ENCODE measurements around the gene TCAF1.
A peak's percentile ranks its signal among the peaks of the same experiment; 100 is the strongest.
"Not testable (repeated sequence)": the region's sequence is repeated elsewhere in the genome, so short reads cannot be mapped to it uniquely, and the experiment has no call there.

The TCAF1 gene

DNA sequence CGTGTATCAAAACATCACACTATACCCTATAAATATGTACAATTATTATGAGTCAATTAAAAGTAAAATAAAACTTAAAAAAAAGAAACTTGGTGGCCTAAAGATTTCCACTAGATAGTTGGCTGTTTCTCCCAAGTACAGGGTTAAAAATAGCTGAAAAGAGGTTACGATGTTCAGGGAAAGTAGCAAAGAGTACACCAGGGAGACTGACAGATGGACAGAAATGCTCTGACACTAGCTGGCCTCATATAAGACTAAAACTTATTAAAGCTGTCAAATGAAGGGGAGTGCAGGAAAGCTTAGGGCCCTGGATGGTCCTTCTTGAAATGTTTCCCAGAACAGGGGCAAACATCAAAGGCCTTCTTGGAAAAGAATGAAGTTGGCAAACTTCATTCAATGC is 51.3 kb downstream of the TCAF1 start:
- H3K4me3 ChIP-seq: no peak overlapping the region
- no peaks in the 10 kb centered on the region; the same call in 1 of the 2 replicates for H3K9me3 ChIP-seq (ENCODE audit: low read depth, low read length)
- no peak for DNase-seq (ENCODE audit: low read depth, low spot score)
- no peak overlapping the region for H3K27ac ChIP-seq
- no peaks in the 10 kb centered on the region for H3K36me3 ChIP-seq (ENCODE audit: insufficient read depth, low read length)
- TF ChIP-seq FOXP2 (optimal IDR thresholded peaks at IDR 0.05; ENCODE audit: control extremely low read depth, extremely low read length, insufficient read depth): no peak
- no peak for TF ChIP-seq POLR2AphosphoS5 (IDR thresholded peaks at IDR 0.05; ENCODE audit: borderline replicate concordance, low read depth, low read length)
- no peak for TF ChIP-seq EZH2 (IDR thresholded peaks at IDR 0.05)
- H3K9ac ChIP-seq (ENCODE audit: insufficient read length): no peak overlapping the region

- no peak overlapping the region for H3K27ac ChIP-seq
- H3K9me3 ChIP-seq (ENCODE audit: low read depth, low read length): no peaks in the 10 kb centered on the region; the same call in 1 of the 2 replicates
- no peak for DNase-seq (ENCODE audit: low read depth, low spot score)
- TF ChIP-seq FOXP2 (optimal IDR thresholded peaks at IDR 0.05; ENCODE audit: control extremely low read depth, extremely low read length, insufficient read depth) (no peak), POLR2AphosphoS5 (IDR thresholded peaks at IDR 0.05; ENCODE audit: borderline replicate concordance, low read depth, low read length) (no peak), EZH2 (IDR thresholded peaks at IDR 0.05) (no peak)
- no peaks in the 10 kb centered on the region for H3K36me3 ChIP-seq (ENCODE audit: insufficient read depth, low read length)
- no peak overlapping the region for H3K4me3 ChIP-seq
- H3K9ac ChIP-seq (ENCODE audit: insufficient read length): no peak overlapping the region
Observed at GRCh38 chr7:143849785-143850479, 52.0 kb downstream of the TCAF1 start.

DNA sequence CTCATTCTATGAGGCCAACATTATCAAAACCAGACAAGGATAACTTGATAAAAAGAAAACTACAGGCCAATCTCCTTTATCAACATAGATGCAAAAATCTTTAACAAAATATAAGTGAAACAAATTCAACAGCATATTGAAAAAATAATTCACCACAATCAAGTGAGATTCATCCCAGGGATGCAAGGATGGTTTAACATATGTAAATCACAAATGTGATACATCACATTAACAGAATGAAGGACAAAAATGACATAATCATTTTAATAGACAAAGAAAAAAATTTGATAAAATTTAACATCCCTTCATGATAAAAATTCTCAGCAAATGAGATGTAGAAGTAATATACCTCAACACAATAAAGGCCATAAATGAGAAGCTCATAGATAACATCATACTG is 53.8 kb downstream of the TCAF1 start:
- Histone ChIP-seq H3K27ac (no peak overlapping the region), H3K9me3 (ENCODE audit: low read depth, low read length) (no peaks in the 10 kb centered on the region; the same call in 1 of the 2 replicates), H3K36me3 (ENCODE audit: insufficient read depth, low read length) (no peaks in the 10 kb centered on the region), H3K9ac (ENCODE audit: insufficient read length) (no peak overlapping the region), H3K4me3 (no peak overlapping the region)
- TF ChIP-seq FOXP2 (optimal IDR thresholded peaks at IDR 0.05; ENCODE audit: control extremely low read depth, extremely low read length, insufficient read depth) (no peak), EZH2 (IDR thresholded peaks at IDR 0.05) (no peak), POLR2AphosphoS5 (IDR thresholded peaks at IDR 0.05; ENCODE audit: borderline replicate concordance, low read depth, low read length) (no peak)
- no peak for DNase-seq (ENCODE audit: low read depth, low spot score)

GRCh38 chr7:143846692-143847091 is 55.3 kb downstream of the TCAF1 start:
- Histone ChIP-seq H3K4me3 (no peak overlapping the region), H3K36me3 (ENCODE audit: insufficient read depth, low read length) (no peaks in the 10 kb centered on the region), H3K9me3 (ENCODE audit: low read depth, low read length) (no peaks in the 10 kb centered on the region; the same call in 1 of the 2 replicates), H3K9ac (ENCODE audit: insufficient read length) (no peak overlapping the region), H3K27ac (no peak overlapping the region)
- no peak for DNase-seq (ENCODE audit: low read depth, low spot score)
- TF ChIP-seq EZH2 (IDR thresholded peaks at IDR 0.05) (no peak), POLR2AphosphoS5 (IDR thresholded peaks at IDR 0.05; ENCODE audit: borderline replicate concordance, low read depth, low read length) (no peak), FOXP2 (optimal IDR thresholded peaks at IDR 0.05; ENCODE audit: control extremely low read depth, extremely low read length, insufficient read depth) (no peak)

- H3K27ac ChIP-seq; DNase-seq (ENCODE audit: low read depth, low spot score); H3K9ac ChIP-seq (ENCODE audit: insufficient read length); H3K9me3 ChIP-seq (ENCODE audit: low read depth, low read length); H3K36me3 ChIP-seq (ENCODE audit: insufficient read depth, low read length); H3K4me3 ChIP-seq: not testable (repeated sequence)
Observed at GRCh38 chr7:143841696-143842095, 60.3 kb downstream of the TCAF1 start.

- not testable (repeated sequence) for H3K4me3 ChIP-seq; H3K36me3 ChIP-seq (ENCODE audit: insufficient read depth, low read length); H3K9ac ChIP-seq (ENCODE audit: insufficient read length); H3K27ac ChIP-seq; DNase-seq (ENCODE audit: low read depth, low spot score); H3K9me3 ChIP-seq (ENCODE audit: low read depth, low read length)
Observed at GRCh38 chr7:143840062-143840461, 61.9 kb downstream of the TCAF1 start.

- not testable (repeated sequence) for H3K9me3 ChIP-seq (ENCODE audit: low read depth, low read length); H3K27ac ChIP-seq
Observed at GRCh38 chr7:143837223-143837622, 64.8 kb downstream of the TCAF1 start.

GRCh38 chr7:143836622-143837021 is 65.4 kb downstream of the TCAF1 start:
- not testable (repeated sequence) for H3K27ac ChIP-seq; DNase-seq (ENCODE audit: low read depth, low spot score); H3K36me3 ChIP-seq (ENCODE audit: insufficient read depth, low read length); H3K9me3 ChIP-seq (ENCODE audit: low read depth, low read length); H3K9ac ChIP-seq (ENCODE audit: insufficient read length)
- peak overlapping the region; percentile 66 for H3K4me3 ChIP-seq

More at GRCh38 chr7:143837223-143837622, 64.8 kb downstream of the TCAF1 start:
- not testable (repeated sequence) for H3K36me3 ChIP-seq (ENCODE audit: insufficient read depth, low read length); DNase-seq (ENCODE audit: low read depth, low spot score); H3K9ac ChIP-seq (ENCODE audit: insufficient read length)
- 0 out of 2 replicates have a peak overlapping the region, but pooled peaks have one; percentile 48 for H3K4me3 ChIP-seq

DNA sequence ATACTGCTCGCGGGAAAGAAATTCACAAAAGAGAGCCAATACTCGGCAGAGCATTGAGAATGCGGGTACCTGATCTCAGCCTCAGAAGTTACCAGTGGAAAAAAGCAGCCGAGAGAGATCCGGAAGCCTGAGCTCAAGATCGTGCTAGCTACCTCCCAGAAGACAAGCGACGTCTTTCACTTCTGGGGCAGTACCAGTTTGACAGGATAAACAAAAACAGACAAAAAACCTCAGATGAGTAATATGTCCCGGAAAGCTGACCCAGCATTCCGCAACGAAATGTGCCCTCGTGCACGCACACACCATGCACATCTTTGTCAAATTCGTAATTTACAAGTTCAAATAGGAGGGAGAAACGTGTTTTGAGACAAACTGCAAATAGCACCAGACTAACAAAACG is 65.9 kb downstream of the TCAF1 start:
- H3K27ac ChIP-seq; H3K9ac ChIP-seq (ENCODE audit: insufficient read length); H3K9me3 ChIP-seq (ENCODE audit: low read depth, low read length); DNase-seq (ENCODE audit: low read depth, low spot score); H3K36me3 ChIP-seq (ENCODE audit: insufficient read depth, low read length); H3K4me3 ChIP-seq: not testable (repeated sequence)

DNA sequence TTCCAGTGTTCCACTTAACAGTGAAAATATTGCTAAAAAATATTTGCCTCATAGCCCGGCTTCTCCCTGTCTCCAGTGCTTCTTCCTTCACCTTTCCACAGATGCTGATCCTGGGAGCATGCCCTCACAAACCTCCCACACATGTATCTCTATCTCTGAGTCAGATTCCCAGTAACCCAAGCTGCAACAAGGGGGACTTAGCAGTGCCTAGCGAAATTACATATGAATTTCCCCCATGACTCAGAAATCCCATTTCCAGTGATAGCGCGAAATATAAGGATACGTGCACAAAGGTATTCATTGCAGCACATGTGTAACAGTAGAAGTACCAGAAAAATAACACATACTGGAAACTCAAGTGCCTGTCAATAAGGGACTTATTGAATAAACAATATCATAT is 75.4 kb downstream of the TCAF1 start:
- not testable (repeated sequence) for H3K4me3 ChIP-seq; DNase-seq (ENCODE audit: low read depth, low spot score); H3K36me3 ChIP-seq (ENCODE audit: insufficient read depth, low read length); H3K27ac ChIP-seq; H3K9ac ChIP-seq (ENCODE audit: insufficient read length); H3K9me3 ChIP-seq (ENCODE audit: low read depth, low read length)

- H3K36me3 ChIP-seq (ENCODE audit: insufficient read depth, low read length); H3K9me3 ChIP-seq (ENCODE audit: low read depth, low read length); H3K9ac ChIP-seq (ENCODE audit: insufficient read length); H3K4me3 ChIP-seq; DNase-seq (ENCODE audit: low read depth, low spot score); H3K27ac ChIP-seq: not testable (repeated sequence)
Observed at GRCh38 chr7:143824295-143825135, 77.5 kb downstream of the TCAF1 start.

DNA sequence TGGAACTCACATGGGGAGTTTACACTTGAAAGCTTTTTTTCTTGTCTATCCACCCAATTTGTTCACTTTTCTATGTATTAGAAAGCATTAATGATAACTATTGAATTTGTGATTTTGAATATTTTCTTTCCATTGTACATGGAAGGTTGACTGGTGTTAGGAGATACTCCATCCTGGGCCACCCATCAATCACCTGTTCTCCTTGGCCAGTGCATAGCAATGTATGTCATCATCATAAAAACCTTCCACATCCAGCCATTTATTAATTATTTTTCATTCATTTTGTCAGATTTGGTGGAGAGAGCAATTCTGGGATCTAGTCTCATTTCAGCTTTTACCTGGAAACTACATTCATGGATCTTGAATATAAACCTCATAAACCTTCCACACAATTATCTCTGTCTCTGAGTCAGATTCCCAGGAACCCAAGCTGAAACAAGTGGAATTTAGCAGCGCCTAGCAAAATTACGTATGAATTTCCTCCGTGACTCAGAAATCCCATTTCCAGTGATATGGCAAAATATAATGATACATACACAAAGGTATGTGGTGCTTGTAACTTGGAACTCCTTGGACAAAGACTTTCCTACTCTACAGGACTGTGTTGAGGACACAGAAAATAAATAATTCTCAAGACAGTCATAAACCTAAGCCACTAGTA is 78.2 kb downstream of the TCAF1 start:
- not testable (repeated sequence) for H3K36me3 ChIP-seq (ENCODE audit: insufficient read depth, low read length); H3K4me3 ChIP-seq; H3K27ac ChIP-seq; H3K9me3 ChIP-seq (ENCODE audit: low read depth, low read length); DNase-seq (ENCODE audit: low read depth, low spot score); H3K9ac ChIP-seq (ENCODE audit: insufficient read length)
